K562 (cell line): ENCODE data around the gene PADI4.

Experiments used
- CEBPB ChIP-seq: fragments of 450-650 bp; IDR thresholded peaks from 2 replicates; pipeline ENCODE4 v1.6.1; 2016; ENCODE audit warnings: missing genetic modification characterization, missing compliant biosample characterization
- CREB1 ChIP-seq, 2 experiments: sonication (generic) in 1 of 2; formaldehyde crosslinking in 1 of 2; IDR thresholded peaks; 2 replicates each; pipeline versions ENCODE4 v1.6.1 to v1.8.0; 2012 to 2022; ENCODE audit warnings: inconsistent platforms in 1 of 2, mild to moderate bottlenecking in 1 of 2, missing genetic modification reagents in 1 of 2, moderate library complexity in 1 of 2
- CTCF ChIP-seq, 3 experiments: IDR thresholded peaks in 2 of 3; conservative IDR thresholded peaks in 1 of 3; 2 replicates each; pipeline ENCODE4 v1.5.1; 2011 to 2012; ENCODE audit warnings: low read length in 3 of 3, mild to moderate bottlenecking in 3 of 3, control low read depth in 2 of 3, improper control_type of control experiment in 1 of 3, inconsistent platforms in 1 of 3, low read depth in 1 of 3, mixed read lengths in 1 of 3, moderate library complexity in 1 of 3; ENCODE audit not compliant: insufficient read depth in 2 of 3
- EGR1 ChIP-seq: fragments of 450-650 bp; conservative IDR thresholded peaks from 2 replicates; pipeline ENCODE4 v1.6.1; 2017; ENCODE audit warnings: mild to moderate bottlenecking
- GATA2 ChIP-seq: sonication (generic); formaldehyde crosslinking; IDR thresholded peaks from 2 replicates; pipeline ENCODE4 v1.4.0; 2020; ENCODE audit warnings: mild to moderate bottlenecking, missing genetic modification reagents
- HES1 ChIP-seq: fragments of 450-650 bp; IDR thresholded peaks from 2 replicates; pipeline ENCODE4 v1.6.1; 2016; ENCODE audit warnings: low read depth, mild to moderate bottlenecking, moderate library complexity
- KAT8 ChIP-seq: fragments of 450-650 bp; IDR thresholded peaks from 2 replicates; pipeline ENCODE4 v1.6.1; 2016; ENCODE audit warnings: low read depth, mild to moderate bottlenecking
- RFX5 ChIP-seq: IDR thresholded peaks from 2 replicates; pipeline ENCODE4 v1.6.1; 2011; ENCODE audit warnings: low read depth, mild to moderate bottlenecking, improper control_type of control experiment, low read length
- SIN3A ChIP-seq, 2 experiments: fragments of 150-350 bp in 1 of 2; IDR thresholded peaks; 2 replicates each; pipeline ENCODE4 v1.6.1; 2011 to 2016; ENCODE audit warnings: borderline replicate concordance in 2 of 2, low read depth in 2 of 2, low read length in 2 of 2, mild to moderate bottlenecking in 2 of 2, moderate library complexity in 2 of 2; ENCODE audit not compliant: control insufficient read depth in 1 of 2

- TF ChIP-seq GATA2 (no peak), HES1 (no peak), CTCF (IDR thresholded peaks at IDR 0.05 in 2 of 3, conservative IDR thresholded peaks at IDR 0.05 in 1 of 3; ENCODE audit: insufficient read depth in 2 of 3, low read depth in 1 of 3, low read length in 3 of 3) (no peak), CEBPB (no peak), SIN3A (IDR thresholded peaks at IDR 0.05; ENCODE audit: borderline replicate concordance in 2 of 2, control insufficient read depth in 1 of 2, low read depth in 2 of 2, low read length in 2 of 2) (no peak), RFX5 (no peak), CREB1 (IDR thresholded peaks at IDR 0.05) (no peak), CREB1 (CRISPR knock-in tag; IDR thresholded peaks at IDR 0.05) (no peak), EGR1 (no peak), KAT8 (no peak)
Measured at GRCh38 chr1:17282836-17283235, 25.2 kb upstream of the PADI4 start.
